ENCODE results near the gene MAN2A2. TPM values are rescaled to one million over a fixed set of nuclear protein-coding genes. Genes with fewer than 3 reads are reported as not detected.
A peak's percentile ranks its signal among the peaks of the same experiment; 100 is the strongest.

MAN2A2 gene
- total RNA-seq, 2 experiments from 2014 or later, result 132 to 133 TPM

GRCh38 chr15:90933301-90933700 lies 30.2 kb downstream of the MAN2A2 start:
- CTCF ChIA-PET, result interaction anchor here (0.6 to 9.6 kb wide), 37 partner anchors 10 to 699 kb away, joined by 3 to 210 read pairs (median 7); partner anchors contain the start of genes BLM, CIB1, FES and GDPGP1
- peaks cover 61% of the 10 kb centered on the region for H3K4me1 Mint-ChIP-seq

DNA sequence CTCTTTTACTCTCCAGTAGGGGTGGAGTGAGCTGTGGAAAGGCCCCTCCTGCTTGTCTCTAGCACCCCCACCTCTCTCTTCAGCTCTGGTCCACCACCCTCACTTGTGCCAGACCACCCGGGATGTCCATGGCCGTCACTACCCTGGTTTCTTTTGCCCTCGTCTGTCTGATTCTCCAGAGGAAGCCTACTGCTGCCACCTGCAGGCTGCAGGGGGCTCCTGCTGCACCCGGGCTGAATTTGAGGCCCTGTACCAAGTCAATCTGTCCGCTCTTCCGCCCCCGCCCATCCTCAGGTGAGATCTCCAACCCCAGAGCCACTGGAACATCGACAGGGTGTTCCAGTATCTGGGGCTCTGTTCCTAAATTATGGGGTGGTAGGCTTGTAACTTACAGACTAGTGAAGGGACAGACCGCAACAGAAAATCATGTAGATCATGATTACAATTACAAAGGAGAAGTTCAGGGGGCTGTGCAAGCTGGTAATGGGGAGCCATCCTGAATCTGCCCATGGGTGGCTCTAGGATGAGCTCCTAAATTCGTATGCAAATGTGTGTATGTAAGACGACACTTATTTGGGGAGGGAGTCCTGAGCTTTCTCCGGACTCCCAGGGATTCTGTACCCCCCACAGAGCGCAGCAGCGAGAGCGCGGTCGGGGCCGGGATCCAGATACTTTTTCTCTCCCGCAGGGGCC lies 31.3 kb downstream of the MAN2A2 start:
- H3K4me1 Mint-ChIP-seq, result peaks cover 55% of the 10 kb centered on the region
- peak; percentile 92 for DNase-seq
- H3K4me3 Mint-ChIP-seq, result peak overlapping the region; percentile 83
- H3K9me3 Mint-ChIP-seq, result no peaks in the 10 kb centered on the region
- ChIA-PET POLR2A (interaction anchor here (0.8 to 11.6 kb wide), 24 partner anchors 9 to 669 kb away, joined by 3 to 211 read pairs (median 4); partner anchors contain the start of genes BLM, MAN2A2, NGRN and PRC1), CTCF (interaction anchor here (0.6 to 9.6 kb wide), 38 partner anchors 9 to 641 kb away, joined by 3 to 210 read pairs (median 5); partner anchors contain the start of genes BLM, FES, MAN2A2 and PRC1)
- H3K27me3 Mint-ChIP-seq, result no peaks in the 10 kb centered on the region
- H3K27ac Mint-ChIP-seq, result peak overlapping the region; percentile 96
- peaks cover 33% of the 10 kb centered on the region for H3K36me3 Mint-ChIP-seq (ENCODE audit: low read depth)

More at GRCh38 chr15:90933301-90933700, 30.2 kb downstream of the MAN2A2 start:
- Mint-ChIP-seq H3K4me3 (peak overlapping the region; percentile 99), H3K27me3 (no peaks in the 10 kb centered on the region), H3K9me3 (no peaks in the 10 kb centered on the region), H3K36me3 (ENCODE audit: low read depth) (peaks cover 33% of the 10 kb centered on the region), H3K27ac (peak overlapping the region; percentile 99)
- POLR2A ChIA-PET, result interaction anchor here (1.4 to 11.6 kb wide), 12 partner anchors 11 to 544 kb away, joined by 3 to 211 read pairs (median 12); partner anchors contain the start of genes BLM, FES, MAN2A2 and RCCD1
- no peak for DNase-seq

DNA sequence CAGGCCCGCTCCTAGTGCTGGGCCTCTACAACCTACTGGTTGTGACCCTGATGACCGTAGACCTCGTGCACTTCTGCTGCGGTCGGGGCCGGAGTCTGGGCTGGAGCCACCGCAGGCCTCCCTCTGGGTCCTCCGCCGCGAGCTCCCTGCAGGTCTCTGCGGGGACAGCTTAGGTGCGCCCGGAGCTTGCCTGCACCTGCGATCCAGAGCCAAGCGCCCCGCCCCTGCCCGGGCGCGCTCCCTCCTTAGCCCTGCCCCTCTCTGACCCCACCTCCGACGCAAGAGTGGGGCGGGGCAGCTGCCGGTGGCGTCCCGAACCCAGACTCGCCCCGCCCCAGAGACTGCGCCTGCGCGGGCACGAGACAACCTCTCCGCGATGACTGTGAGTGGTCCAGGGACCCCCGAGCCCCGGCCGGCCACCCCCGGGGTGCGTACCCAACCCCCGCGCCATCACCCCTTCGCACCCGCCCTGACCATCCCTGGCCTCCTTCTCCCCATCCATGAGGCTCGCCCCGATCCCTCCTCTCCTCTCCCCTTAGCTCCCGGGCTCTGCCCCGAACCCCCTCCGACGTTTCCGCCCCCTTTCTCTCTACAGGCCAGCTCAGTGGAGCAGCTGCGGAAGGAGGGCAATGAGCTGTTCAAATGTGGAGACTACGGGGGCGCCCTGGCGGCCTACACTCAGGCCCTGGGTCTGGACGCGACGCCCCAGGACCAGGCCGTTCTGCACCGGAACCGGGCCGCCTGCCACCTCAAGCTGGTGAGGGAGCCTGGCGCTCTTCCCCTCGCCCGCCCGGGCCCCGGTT lies 32.0 kb downstream of the MAN2A2 start, which contains the start of gene UNC45A:
Gene UNC45A, plus strand, starts transcription at position 337 of the 803 bp plus-strand sequence. Its CDS starts 40 bp downstream, at position 377.
- H3K4me3 Mint-ChIP-seq, result peak within 1 kb of the TSS; percentile 83
- peaks cover 52% of the 10 kb centered on the region for H3K4me1 Mint-ChIP-seq
- H3K36me3 Mint-ChIP-seq (ENCODE audit: low read depth), result peaks cover 40% of the 10 kb centered on the region
- POLR2A ChIA-PET, result interaction anchor here (0.6 to 11.6 kb wide), 32 partner anchors 8 to 670 kb away, joined by 3 to 211 read pairs (median 4); partner anchors contain the start of genes BLM, MAN2A2, NGRN and PRC1
- CTCF ChIA-PET, result interaction anchor here (0.6 to 9.6 kb wide), 35 partner anchors 8 to 670 kb away, joined by 3 to 210 read pairs (median 5); partner anchors contain the start of genes BLM, FES, MAN2A2 and NGRN
- no peaks in the 10 kb centered on the region for H3K27me3 Mint-ChIP-seq
- peak; percentile 95 for DNase-seq
- H3K9me3 Mint-ChIP-seq, result no peaks in the 10 kb centered on the region
- H3K27ac Mint-ChIP-seq, result peak within 1 kb of the TSS; percentile 96

DNA sequence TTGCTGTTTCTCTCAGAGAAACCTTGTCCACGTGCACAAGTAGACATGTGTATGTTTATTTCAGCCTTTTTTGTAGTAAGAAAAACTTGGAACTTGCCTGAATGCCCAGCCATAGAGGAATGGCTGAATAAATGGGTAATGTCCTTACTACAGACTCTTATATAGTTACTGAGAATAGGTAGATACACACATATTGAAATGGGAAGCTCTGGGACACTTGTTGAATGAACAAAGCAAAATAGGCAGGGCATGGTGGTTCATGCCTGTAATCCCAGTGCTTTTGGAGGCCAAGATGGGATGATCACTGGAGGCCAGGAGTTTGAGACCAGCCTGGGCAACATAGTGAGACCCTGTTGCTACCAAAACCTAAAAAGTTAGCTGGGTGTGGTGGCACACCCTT lies 33.7 kb downstream of the MAN2A2 start:
- H3K9me3 Mint-ChIP-seq, result no peaks in the 10 kb centered on the region
- POLR2A ChIA-PET, result interaction anchor here (0.7 to 11.6 kb wide), 3 partner anchors 12 to 246 kb away, joined by 3 to 198 read pairs (median 4); partner anchors contain the start of gene RCCD1
- peaks cover 39% of the 10 kb centered on the region for H3K4me1 Mint-ChIP-seq
- peak overlapping the region; percentile 83 for H3K4me3 Mint-ChIP-seq
- no peak for DNase-seq
- CTCF ChIA-PET, result interaction anchor here (0.9 to 9.6 kb wide), 4 partner anchors 20 to 96 kb away, joined by 3 to 167 read pairs (median 6); partner anchors contain the start of gene RCCD1
- peaks cover 38% of the 10 kb centered on the region for H3K36me3 Mint-ChIP-seq (ENCODE audit: low read depth)
- H3K27me3 Mint-ChIP-seq, result no peaks in the 10 kb centered on the region
- H3K27ac Mint-ChIP-seq, result peak overlapping the region; percentile 50

DNA sequence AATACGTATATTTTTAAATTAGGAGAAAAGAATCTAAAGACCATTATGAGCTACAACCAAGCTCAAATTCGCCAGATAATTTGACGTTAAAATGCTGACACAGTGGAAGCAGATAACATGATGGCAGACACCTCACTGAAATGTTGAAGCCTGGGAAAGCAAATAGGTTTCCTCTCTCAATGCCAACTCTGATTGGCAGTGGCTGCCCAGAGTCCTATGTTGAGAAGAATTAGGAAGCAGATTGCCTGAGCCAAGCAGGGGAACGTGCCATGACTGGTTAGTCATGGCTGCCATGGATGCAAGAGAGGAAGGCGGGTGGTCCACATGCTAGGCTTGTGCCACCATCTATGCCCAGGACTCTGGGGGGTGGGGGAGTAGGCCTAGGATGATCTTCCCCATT lies 35.2 kb downstream of the MAN2A2 start:
- Mint-ChIP-seq H3K4me3 (no peak overlapping the region), H3K27ac (no peak overlapping the region), H3K4me1 (peaks cover 30% of the 10 kb centered on the region), H3K27me3 (no peaks in the 10 kb centered on the region), H3K9me3 (no peaks in the 10 kb centered on the region), H3K36me3 (ENCODE audit: low read depth) (peaks cover 45% of the 10 kb centered on the region)
- POLR2A ChIA-PET, result interaction anchor here (11.6 kb wide), 1 partner anchor 19 kb away, joined by 198 read pairs; the partner anchor contains the start of gene RCCD1
- CTCF ChIA-PET, result interaction anchor here (9.6 kb wide), 1 partner anchor 19 kb away, joined by 167 read pairs; the partner anchor contains the start of gene RCCD1
- no peak for DNase-seq

DNA sequence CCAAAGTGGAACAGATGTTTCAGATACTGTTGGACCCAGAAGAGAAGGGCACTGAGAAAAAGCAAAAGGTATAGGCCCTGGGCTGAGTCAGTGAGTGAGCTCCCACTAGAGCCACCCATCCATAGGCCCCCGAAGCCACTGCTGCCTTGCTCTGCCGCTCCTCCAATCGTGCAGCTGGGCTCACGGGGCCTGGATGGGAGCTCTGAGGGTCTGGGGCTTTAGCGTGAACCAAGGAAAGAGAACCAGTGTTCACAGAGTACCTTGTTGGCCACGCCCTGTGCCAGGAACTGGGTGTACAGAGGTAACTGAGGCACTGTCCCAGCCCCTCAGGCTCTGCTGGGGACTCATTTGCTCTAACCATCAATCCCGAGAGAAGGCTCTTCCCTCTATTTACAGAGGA lies 36.7 kb downstream of the MAN2A2 start:
- POLR2A ChIA-PET, result interaction anchor here (2.3 to 11.6 kb wide), 2 partner anchors 9 to 18 kb away, joined by 6 to 198 read pairs; partner anchors contain the start of gene RCCD1
- H3K9me3 Mint-ChIP-seq, result no peaks in the 10 kb centered on the region
- no peak overlapping the region for H3K4me3 Mint-ChIP-seq
- peaks cover 53% of the 10 kb centered on the region for H3K36me3 Mint-ChIP-seq (ENCODE audit: low read depth)
- DNase-seq, result no peak
- H3K27me3 Mint-ChIP-seq, result no peaks in the 10 kb centered on the region
- peaks cover 17% of the 10 kb centered on the region for H3K4me1 Mint-ChIP-seq
- CTCF ChIA-PET, result interaction anchor here (0.9 to 2.3 kb wide), 3 partner anchors 16 to 332 kb away, joined by 3 to 9 read pairs (median 3); partner anchors contain the start of gene RCCD1
- H3K27ac Mint-ChIP-seq, result no peak overlapping the region

DNA sequence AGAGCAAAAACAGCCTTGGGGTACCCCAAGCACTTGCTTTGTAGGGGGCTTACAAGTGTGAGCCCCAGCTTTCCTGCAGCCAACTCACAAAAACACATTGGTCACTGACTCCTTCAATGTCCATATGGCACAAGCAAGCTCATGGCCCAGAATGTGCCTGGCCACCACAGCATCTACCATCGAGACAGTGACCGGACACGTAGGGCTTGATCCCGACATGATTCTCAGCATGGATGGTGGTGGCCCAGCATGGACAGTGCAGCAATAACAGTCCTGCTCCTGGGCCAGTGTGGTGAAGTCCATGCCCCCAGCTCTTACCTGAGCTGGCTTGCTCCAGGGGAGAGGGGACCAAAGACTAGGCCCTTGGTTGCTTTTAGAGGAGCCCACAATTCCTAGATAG lies 37.9 kb downstream of the MAN2A2 start:
- CTCF ChIA-PET, result interaction anchor here (1.5 to 2.3 kb wide), 2 partner anchors 9 to 15 kb away, joined by 6 to 9 read pairs; partner anchors contain the start of genes HDDC3 and RCCD1
- no peaks in the 10 kb centered on the region for H3K27me3 Mint-ChIP-seq
- no peaks in the 10 kb centered on the region for H3K9me3 Mint-ChIP-seq
- POLR2A ChIA-PET, result interaction anchor here (2.3 kb wide), 1 partner anchor 10 kb away, joined by 6 read pairs; no protein-coding TSS in a partner anchor
- H3K4me1 Mint-ChIP-seq, result peaks cover 11% of the 10 kb centered on the region
- H3K36me3 Mint-ChIP-seq (ENCODE audit: low read depth), result peaks cover 57% of the 10 kb centered on the region
- DNase-seq, result no peak
- no peak overlapping the region for H3K27ac Mint-ChIP-seq
- H3K4me3 Mint-ChIP-seq, result no peak overlapping the region

- Mint-ChIP-seq H3K4me1 (no peaks in the 10 kb centered on the region), H3K27me3 (no peaks in the 10 kb centered on the region), H3K27ac (no peak overlapping the region), H3K9me3 (no peaks in the 10 kb centered on the region), H3K36me3 (ENCODE audit: low read depth) (peaks cover 55% of the 10 kb centered on the region), H3K4me3 (no peak overlapping the region)
- DNase-seq, result no peak
- CTCF ChIA-PET, result interaction anchor here (1.3 to 3.4 kb wide), 3 partner anchors 9 to 91 kb away, joined by 3 to 28 read pairs (median 9); partner anchors contain the start of genes HDDC3, RCCD1 and UNC45A
- POLR2A ChIA-PET, result interaction anchor here (1.7 to 1.9 kb wide), 2 partner anchors 7 to 12 kb away, joined by 6 to 8 read pairs; partner anchors contain the start of genes RCCD1 and UNC45A
Measured at GRCh38 chr15:90942354-90943120, 39.4 kb downstream of the MAN2A2 start.

- DNase-seq, result no peak
- H3K27ac Mint-ChIP-seq, result no peak overlapping the region
- ChIA-PET POLR2A (interaction anchor here (0.9 to 1.9 kb wide), 2 partner anchors 9 kb away, joined by 4 to 10 read pairs; partner anchors contain the start of genes RCCD1 and UNC45A), CTCF (interaction anchor here (3.4 kb wide), 1 partner anchor 11 kb away, joined by 28 read pairs; the partner anchor contains the start of genes HDDC3 and UNC45A)
- peaks cover 3% of the 10 kb centered on the region for H3K4me1 Mint-ChIP-seq
- no peaks in the 10 kb centered on the region for H3K9me3 Mint-ChIP-seq
- no peak overlapping the region for H3K4me3 Mint-ChIP-seq
- H3K36me3 Mint-ChIP-seq (ENCODE audit: low read depth), result peaks cover 60% of the 10 kb centered on the region
- H3K27me3 Mint-ChIP-seq, result no peaks in the 10 kb centered on the region
Measured at GRCh38 chr15:90945091-90945490, 42.0 kb downstream of the MAN2A2 start.

GRCh38 chr15:90946538-90946937 lies 43.4 kb downstream of the MAN2A2 start:
- H3K4me1 Mint-ChIP-seq, result peaks cover 3% of the 10 kb centered on the region
- ChIA-PET POLR2A (interaction anchor here (0.6 to 3.5 kb wide), 4 partner anchors 8 to 16 kb away, joined by 3 to 16 read pairs (median 4); partner anchors contain the start of genes RCCD1 and UNC45A), CTCF (interaction anchor here (1.8 to 2.0 kb wide), 2 partner anchors 10 to 325 kb away, joined by 5 to 12 read pairs; no protein-coding TSS in a partner anchor)
- H3K4me3 Mint-ChIP-seq, result no peak overlapping the region
- no peak overlapping the region for H3K27ac Mint-ChIP-seq
- DNase-seq, result no peak
- no peaks in the 10 kb centered on the region for H3K27me3 Mint-ChIP-seq
- peaks cover 54% of the 10 kb centered on the region for H3K36me3 Mint-ChIP-seq (ENCODE audit: low read depth)
- no peaks in the 10 kb centered on the region for H3K9me3 Mint-ChIP-seq

GRCh38 chr15:90946941-90947576 lies 44.0 kb downstream of the MAN2A2 start:
- H3K4me3 Mint-ChIP-seq, result no peak overlapping the region
- CTCF ChIA-PET, result interaction anchor here (1.1 to 2.0 kb wide), 3 partner anchors 9 to 325 kb away, joined by 4 to 12 read pairs (median 5); partner anchors contain the start of gene HDDC3
- POLR2A ChIA-PET, result interaction anchor here (0.6 to 3.5 kb wide), 5 partner anchors 8 to 17 kb away, joined by 3 to 16 read pairs (median 5); partner anchors contain the start of genes HDDC3, RCCD1 and UNC45A
- peaks cover 59% of the 10 kb centered on the region for H3K36me3 Mint-ChIP-seq (ENCODE audit: low read depth)
- DNase-seq, result no peak
- peaks cover 3% of the 10 kb centered on the region for H3K4me1 Mint-ChIP-seq
- no peaks in the 10 kb centered on the region for H3K9me3 Mint-ChIP-seq
- no peaks in the 10 kb centered on the region for H3K27me3 Mint-ChIP-seq
- H3K27ac Mint-ChIP-seq, result no peak overlapping the region

Data from activated CD4-positive, alpha-beta memory T cell treated with anti-CD3 and anti-CD28 coated beads, Interleukin-2, amount 10 ng/mL, durations not matched to agents 7 days and 5 days (primary cell).